Measurements from ENCODE around the gene ZSCAN4. TPM values are rescaled to one million over a fixed set of nuclear protein-coding genes. Genes with fewer than 3 reads are reported as not detected.

Gene ZSCAN4, protein sequence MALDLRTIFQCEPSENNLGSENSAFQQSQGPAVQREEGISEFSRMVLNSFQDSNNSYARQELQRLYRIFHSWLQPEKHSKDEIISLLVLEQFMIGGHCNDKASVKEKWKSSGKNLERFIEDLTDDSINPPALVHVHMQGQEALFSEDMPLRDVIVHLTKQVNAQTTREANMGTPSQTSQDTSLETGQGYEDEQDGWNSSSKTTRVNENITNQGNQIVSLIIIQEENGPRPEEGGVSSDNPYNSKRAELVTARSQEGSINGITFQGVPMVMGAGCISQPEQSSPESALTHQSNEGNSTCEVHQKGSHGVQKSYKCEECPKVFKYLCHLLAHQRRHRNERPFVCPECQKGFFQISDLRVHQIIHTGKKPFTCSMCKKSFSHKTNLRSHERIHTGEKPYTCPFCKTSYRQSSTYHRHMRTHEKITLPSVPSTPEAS
- not detected in 2 replicates for total RNA-seq (2011; cell fraction: chromatin; rRNA removed; ENCODE audit: low replicate concordance)
- not detected in 2 replicates for total RNA-seq (2011; cell fraction: nucleolus; rRNA removed)
- total RNA-seq (2011; cell fraction: nucleoplasm; rRNA removed): not detected in 2 replicates
- total RNA-seq (2014; rRNA removed) (not detected in 2 replicates), total RNA-seq (2014; rRNA removed; fragmentation: Illumina TruSeq; extraction: Trizol) (not detected in 2 replicates), total RNA-seq (2015; rRNA removed; fragmentation: Illumina TruSeq; extraction: Trizol) (not detected in 2 replicates), total RNA-seq (2021) (not detected in 2 replicates), polyA plus RNA-seq (2011; rRNA removed) (not detected in 2 replicates), polyA plus RNA-seq (2014; fragmentation: Illumina TruSeq; extraction: Trizol) (not detected in 2 replicates), polyA plus RNA-seq (2014; fragmentation: Nextera tagmentation; extraction: Ambion mirVana) (not detected), polyA plus RNA-seq (2014; rRNA removed) (not detected in 2 replicates), polyA minus RNA-seq (2011; rRNA and poly(A)+ RNA removed) (not detected in 2 replicates), Bru-seq, nascent RNA (not detected), BruChase-seq, experiment 1, labeled RNA remaining after a 2-hour chase (not detected), BruChase-seq, experiment 2, labeled RNA remaining after a 6-hour chase (percentile 9 among the genes with signal in this experiment)
- polyA plus RNA-seq (2011; cell fraction: cytosol; rRNA removed): not detected in 2 replicates
- not detected in 2 replicates for polyA plus RNA-seq (2011; cell fraction: nucleus; rRNA removed)
- polyA plus RNA-seq (2012): not detected in 2 replicates
- not detected in 2 replicates for polyA minus RNA-seq (2011; cell fraction: cytosol; rRNA and poly(A)+ RNA removed)
- not detected in 2 replicates for polyA minus RNA-seq (2011; cell fraction: nucleus; rRNA and poly(A)+ RNA removed)
- long read RNA-seq, experiment 1: 0 reads
- long read RNA-seq, experiment 2: 0 reads
- long read RNA-seq, experiment 3: 0 reads

DNA sequence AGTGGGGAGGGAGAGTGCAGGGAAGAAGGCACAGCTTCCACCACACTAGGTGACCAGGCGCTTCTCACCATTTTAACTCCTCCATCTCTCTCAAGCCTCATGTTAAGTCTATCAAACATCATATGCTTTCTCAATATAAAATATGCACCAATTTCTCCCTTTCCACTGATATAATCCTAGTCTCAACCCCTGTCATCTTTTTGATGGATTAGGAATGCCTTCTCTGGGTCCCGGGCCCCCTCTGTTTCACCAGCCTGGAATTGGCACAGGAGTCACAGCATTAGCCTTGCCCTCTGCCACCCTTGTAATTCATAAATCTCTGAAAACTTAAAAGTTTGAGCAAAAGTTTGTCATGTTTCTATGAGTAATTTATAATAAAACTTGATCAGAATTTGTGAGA is at the start of gene ZSCAN4:
Gene ZSCAN4, plus strand, starts transcription at position 301 of the 400 bp plus-strand sequence. CDS start 7,211 bp downstream, outside the sequence.
- no peak within 1 kb of the TSS for H3K9ac ChIP-seq (ENCODE audit: insufficient read depth in 1 of 2, low read depth in 2 of 2, low read length in 2 of 2)
- no peaks in the 10 kb centered on the region for H4K20me1 ChIP-seq (replicated peaks; ENCODE audit: control insufficient read depth, insufficient read depth, low read length)
- H3K27me3 ChIP-seq (ENCODE audit: control insufficient read depth in 2 of 2, insufficient read depth in 2 of 2, low read length in 2 of 2): peaks cover 12 to 20% of the 10 kb centered on the region in 2 experiments
- no peak for DNase-seq (ENCODE audit: extremely low read depth in 1 of 4, low spot score in 3 of 4)
- H3K9me3 ChIP-seq (replicated peaks; ENCODE audit: control insufficient read depth, insufficient read depth, low read depth, low read length): no peaks in the 10 kb centered on the region
- no TSS peak for BruUV-seq (replicated peaks)
- H3K4me1 ChIP-seq (replicated peaks in 1 of 2; ENCODE audit: control insufficient read depth in 2 of 2, insufficient read depth in 2 of 2, low read length in 2 of 2): peaks cover 0 to 8% of the 10 kb centered on the region in 2 experiments; a peak in 3 of 5 replicates
- ChIA-PET CTCF (ENCODE audit: low intra/inter-chr PET ratio) (no interaction called here), POLR2A (no interaction called here)
- no peaks in the 10 kb centered on the region for H3K36me3 ChIP-seq (ENCODE audit: control insufficient read depth, insufficient read depth, low read length)
- WGBS (ENCODE audit: insufficient coverage, low coverage, missing lambda C conversion rate): 0% methylated on average over 2 of the region's 2 CpGs
- ATAC-seq: no peak
- no peaks in the 10 kb centered on the region for H3K9me1 ChIP-seq (ENCODE audit: control insufficient read depth, insufficient read depth, low read length)
- FAIRE-seq: no peak
- TF ChIP-seq ZNF766 (CRISPR knock-in tag; conservative IDR thresholded peaks at IDR 0.05) (no peak), SMAD1 (IDR thresholded peaks at IDR 0.05; ENCODE audit: low read depth, low read length, partially characterized antibody) (no peak), HDAC6 (IDR thresholded peaks at IDR 0.05; ENCODE audit: low read depth, low read length) (no peak), PML (IDR thresholded peaks at IDR 0.05; ENCODE audit: low read length) (no peak), LARP7 (IDR thresholded peaks at IDR 0.05) (no peak), KLF1 (tag; IDR thresholded peaks at IDR 0.05) (no peak), ZNF584 (CRISPR knock-in tag; IDR thresholded peaks at IDR 0.05; ENCODE audit: low read depth) (no peak), CCAR2 (IDR thresholded peaks at IDR 0.05; ENCODE audit: low read depth, low read length) (no peak), ZC3H11A (IDR thresholded peaks at IDR 0.05; ENCODE audit: low read depth, low read length) (no peak), TRIM28 (IDR thresholded peaks at IDR 0.05) (no peak)
- TF ChIP-seq, protein P1, sequence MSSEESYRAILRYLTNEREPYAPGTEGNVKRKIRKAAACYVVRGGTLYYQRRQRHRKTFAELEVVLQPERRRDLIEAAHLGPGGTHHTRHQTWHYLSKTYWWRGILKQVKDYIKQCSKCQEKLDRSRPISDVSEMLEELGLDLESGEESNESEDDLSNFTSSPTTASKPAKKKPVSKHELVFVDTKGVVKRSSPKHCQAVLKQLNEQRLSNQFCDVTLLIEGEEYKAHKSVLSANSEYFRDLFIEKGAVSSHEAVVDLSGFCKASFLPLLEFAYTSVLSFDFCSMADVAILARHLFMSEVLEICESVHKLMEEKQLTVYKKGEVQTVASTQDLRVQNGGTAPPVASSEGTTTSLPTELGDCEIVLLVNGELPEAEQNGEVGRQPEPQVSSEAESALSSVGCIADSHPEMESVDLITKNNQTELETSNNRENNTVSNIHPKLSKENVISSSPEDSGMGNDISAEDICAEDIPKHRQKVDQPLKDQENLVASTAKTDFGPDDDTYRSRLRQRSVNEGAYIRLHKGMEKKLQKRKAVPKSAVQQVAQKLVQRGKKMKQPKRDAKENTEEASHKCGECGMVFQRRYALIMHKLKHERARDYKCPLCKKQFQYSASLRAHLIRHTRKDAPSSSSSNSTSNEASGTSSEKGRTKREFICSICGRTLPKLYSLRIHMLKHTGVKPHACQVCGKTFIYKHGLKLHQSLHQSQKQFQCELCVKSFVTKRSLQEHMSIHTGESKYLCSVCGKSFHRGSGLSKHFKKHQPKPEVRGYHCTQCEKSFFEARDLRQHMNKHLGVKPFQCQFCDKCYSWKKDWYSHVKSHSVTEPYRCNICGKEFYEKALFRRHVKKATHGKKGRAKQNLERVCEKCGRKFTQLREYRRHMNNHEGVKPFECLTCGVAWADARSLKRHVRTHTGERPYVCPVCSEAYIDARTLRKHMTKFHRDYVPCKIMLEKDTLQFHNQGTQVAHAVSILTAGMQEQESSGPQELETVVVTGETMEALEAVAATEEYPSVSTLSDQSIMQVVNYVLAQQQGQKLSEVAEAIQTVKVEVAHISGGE (CRISPR knock-in tag; IDR thresholded peaks at IDR 0.05): no peak
- no peak within 1 kb of the TSS for H2AFZ ChIP-seq (ENCODE audit: low read depth, low read length)
- H3K4me2 ChIP-seq (ENCODE audit: insufficient read depth, low read length): no peak within 1 kb of the TSS
- no peak within 1 kb of the TSS for H3K4me3 ChIP-seq
- no peak within 1 kb of the TSS for H3K27ac ChIP-seq (ENCODE audit: extremely low read depth, low read depth, low read length)
- no peaks in the 10 kb centered on the region for H3K79me2 ChIP-seq (ENCODE audit: control insufficient read depth, insufficient read depth, low read length)
- in situ Hi-C loops (cut with MboI) (no loop called here), intact Hi-C loops (cut with micrococcal nuclease) (no loop called here)
